RCC 7860 (cell line): ENCODE data around the gene ST8SIA5.
A peak's percentile ranks its signal among the peaks of the same experiment; 100 is the strongest.

Experiments used
- DNase-seq: peaks from one replicate; pipeline ENCODE4 v3.0.0-alpha.2; 2015; ENCODE audit warnings: low spot score
- FAIRE-seq: peaks from 2 replicates; lab custom pipeline; 2012; peaks lifted over from hg19 to GRCh38; lab: Jason Lieb, UNC

ST8SIA5 gene

GRCh38 chr18:46748466-46748865 lies 8.4 kb downstream of the ST8SIA5 start:
- no peak for DNase-seq

GRCh38 chr18:46740046-46740445 lies 16.8 kb downstream of the ST8SIA5 start:
- FAIRE-seq (no peak), DNase-seq (no peak)

More at GRCh38 chr18:46748466-46748865, 8.4 kb downstream of the ST8SIA5 start:
- no peak for FAIRE-seq

- DNase-seq (no peak), FAIRE-seq (no peak)
These were observed 18.4 kb downstream of the ST8SIA5 start for GRCh38 chr18:46738491-46738890.

- no peak for FAIRE-seq
- DNase-seq, result no peak
These were observed 20.1 kb downstream of the ST8SIA5 start for GRCh38 chr18:46736736-46737135.

- FAIRE-seq (no peak), DNase-seq (no peak)
These were observed 20.7 kb downstream of the ST8SIA5 start for GRCh38 chr18:46736135-46736534.

- no peak for FAIRE-seq
- DNase-seq, result no peak
These were observed 21.9 kb downstream of the ST8SIA5 start for GRCh38 chr18:46734981-46735380.

GRCh38 chr18:46733872-46734271 lies 23.0 kb downstream of the ST8SIA5 start:
- no peak for FAIRE-seq
- no peak for DNase-seq

- DNase-seq, result no peak
- no peak for FAIRE-seq
These were observed 24.1 kb downstream of the ST8SIA5 start for GRCh38 chr18:46732801-46733200.

- FAIRE-seq (no peak), DNase-seq (no peak)
These were observed 24.7 kb downstream of the ST8SIA5 start for GRCh38 chr18:46732201-46732600.

GRCh38 chr18:46731316-46731715 lies 25.5 kb downstream of the ST8SIA5 start:
- DNase-seq (no peak), FAIRE-seq (no peak)

- FAIRE-seq (no peak), DNase-seq (no peak)
These were observed 28.5 kb downstream of the ST8SIA5 start for GRCh38 chr18:46728219-46728930.

- no peak for FAIRE-seq
- DNase-seq, result no peak
These were observed 29.7 kb downstream of the ST8SIA5 start for GRCh38 chr18:46727177-46727576.

- no peak for DNase-seq
- FAIRE-seq, result no peak
These were observed 31.5 kb downstream of the ST8SIA5 start for GRCh38 chr18:46725310-46725709.

- DNase-seq (no peak), FAIRE-seq (no peak)
These were observed 32.9 kb downstream of the ST8SIA5 start for GRCh38 chr18:46723856-46724415.

- FAIRE-seq, result no peak
- no peak for DNase-seq
These were observed 34.8 kb downstream of the ST8SIA5 start for GRCh38 chr18:46722051-46722450.

GRCh38 chr18:46721331-46721730 lies 35.5 kb downstream of the ST8SIA5 start:
- FAIRE-seq (no peak), DNase-seq (no peak)

GRCh38 chr18:46720521-46720920 lies 36.3 kb downstream of the ST8SIA5 start:
- DNase-seq (no peak), FAIRE-seq (no peak)

GRCh38 chr18:46720092-46720491 lies 36.8 kb downstream of the ST8SIA5 start:
- DNase-seq (no peak), FAIRE-seq (no peak)

GRCh38 chr18:46719388-46719787 lies 37.5 kb downstream of the ST8SIA5 start:
- no peak for FAIRE-seq
- no peak for DNase-seq

GRCh38 chr18:46718501-46719341 lies 38.1 kb downstream of the ST8SIA5 start:
- FAIRE-seq, result peak; percentile 92

GRCh38 chr18:46716827-46717226 lies 40.0 kb downstream of the ST8SIA5 start:
- DNase-seq, result no peak
- FAIRE-seq, result no peak

More at GRCh38 chr18:46718501-46719341, 38.1 kb downstream of the ST8SIA5 start:
- DNase-seq, result peak; percentile 86

GRCh38 chr18:46716336-46716735 lies 40.5 kb downstream of the ST8SIA5 start:
- FAIRE-seq (no peak), DNase-seq (no peak)
